SK-N-SH treated with all-trans-retinoic acid at 6 μM for 48 hours (cell line): ENCODE measurements around the gene RAD51B.

Source experiments
- CSDC2 ChIP-seq: fragments of 250-450 bp; sonication (Bioruptor Pico); IDR thresholded peaks from 2 replicates; pipeline ENCODE4 v1.5.0; 2020; ENCODE audit warnings: mild to moderate bottlenecking, moderate library complexity
- ISL1 ChIP-seq: fragments of 250-450 bp; sonication (Bioruptor Pico); IDR thresholded peaks from 2 replicates; pipeline ENCODE4 v2.1.2; 2022; ENCODE audit warnings: mild to moderate bottlenecking, moderate library complexity
- PATZ1 ChIP-seq: fragments of 250-450 bp; sonication (Bioruptor Pico); IDR thresholded peaks from 2 replicates; pipeline ENCODE4 v1.8.0; 2020; ENCODE audit warnings: mild to moderate bottlenecking, moderate library complexity, borderline replicate concordance
- PPARA ChIP-seq: fragments of 250-450 bp; sonication (Bioruptor Pico); IDR thresholded peaks from 2 replicates; pipeline ENCODE4 v1.5.0; 2020; ENCODE audit warnings: mild to moderate bottlenecking, borderline replicate concordance
- TOX ChIP-seq: fragments of 250-450 bp; sonication (Bioruptor Pico); IDR thresholded peaks from 2 replicates; pipeline ENCODE4 v1.8.0; 2021; ENCODE audit warnings: mild to moderate bottlenecking, moderate library complexity, borderline replicate concordance
- ZFP3 ChIP-seq: fragments of 250-450 bp; sonication (Bioruptor Pico); IDR thresholded peaks from 2 replicates; pipeline ENCODE4 v1.5.0; 2020; ENCODE audit warnings: mild to moderate bottlenecking, moderate library complexity
- ZFP30 ChIP-seq: fragments of 450-650 bp; formaldehyde crosslinking; IDR thresholded peaks from 2 replicates; pipeline ENCODE4 v1.5.0; 2022; ENCODE audit warnings: mild to moderate bottlenecking, moderate library complexity
- ZNF8 ChIP-seq: fragments of 450-650 bp; formaldehyde crosslinking; IDR thresholded peaks from 2 replicates; pipeline ENCODE4 v1.5.0; 2020; ENCODE audit warnings: mild to moderate bottlenecking, moderate library complexity
- TF ChIP-seq, protein P1 (sequence below): fragments of 250-450 bp; sonication (Bioruptor Pico); IDR thresholded peaks from 2 replicates; pipeline ENCODE4 v1.8.0; 2021; ENCODE audit warnings: low read depth, mild to moderate bottlenecking, moderate library complexity, borderline replicate concordance

GRCh38 chr14:68509188-68509983 is 689.8 kb downstream of the RAD51B start:
- TF ChIP-seq ZFP3 (CRISPR knock-in tag) (no peak), PATZ1 (no peak), ZNF8 (no peak), ZFP30 (no peak), ISL1 (CRISPR knock-in tag) (no peak), CSDC2 (CRISPR knock-in tag) (no peak), PPARA (CRISPR knock-in tag) (no peak), TOX (CRISPR knock-in tag) (no peak)
- TF ChIP-seq, protein P1, sequence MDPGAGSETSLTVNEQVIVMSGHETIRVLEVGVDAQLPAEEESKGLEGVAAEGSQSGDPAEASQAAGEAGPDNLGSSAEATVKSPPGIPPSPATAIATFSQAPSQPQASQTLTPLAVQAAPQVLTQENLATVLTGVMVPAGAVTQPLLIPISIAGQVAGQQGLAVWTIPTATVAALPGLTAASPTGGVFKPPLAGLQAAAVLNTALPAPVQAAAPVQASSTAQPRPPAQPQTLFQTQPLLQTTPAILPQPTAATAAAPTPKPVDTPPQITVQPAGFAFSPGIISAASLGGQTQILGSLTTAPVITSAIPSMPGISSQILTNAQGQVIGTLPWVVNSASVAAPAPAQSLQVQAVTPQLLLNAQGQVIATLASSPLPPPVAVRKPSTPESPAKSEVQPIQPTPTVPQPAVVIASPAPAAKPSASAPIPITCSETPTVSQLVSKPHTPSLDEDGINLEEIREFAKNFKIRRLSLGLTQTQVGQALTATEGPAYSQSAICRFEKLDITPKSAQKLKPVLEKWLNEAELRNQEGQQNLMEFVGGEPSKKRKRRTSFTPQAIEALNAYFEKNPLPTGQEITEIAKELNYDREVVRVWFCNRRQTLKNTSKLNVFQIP, result no peak
